Myometrial cell (primary cell): Measurements from ENCODE around the gene FASTKD2. TPM values are rescaled to one million over a fixed set of nuclear protein-coding genes. Genes with fewer than 3 reads are reported as not detected.

Experiments
- total RNA-seq: library from RNA; depleted of rRNA; stranded (reverse); fragments of >200 nt; gene quantifications from 2 replicates; pipeline ENCODE4 v1.2.3, GENCODE V29; 2015

The FASTKD2 gene
- total RNA-seq = 32.9 and 34.6 TPM in 2 replicates

GRCh38 chr2:206765242-206766056, at the start of gene FASTKD2, which contains the start of gene MDH1B:
FASTKD2 (plus strand) TSS chr2:206765606; CDS start chr2:206766694, 1,088 bp downstream.
MDH1B (minus strand) TSS chr2:206765328; CDS start chr2:206765271, 57 bp downstream.

GRCh38 chr2:206718296-206718695, 47.1 kb upstream of the FASTKD2 start, which contains the start of gene DYTN:
DYTN (minus strand) TSS chr2:206718396; CDS start chr2:206718279, 117 bp downstream.

Other genes starting within 250 kb of the FASTKD2 start
- not detected in 2 replicates for gene FAM237A, start 123.1 kb upstream of the FASTKD2 start, total RNA-seq
- not detected in 2 replicates for gene DYTN, start 47.2 kb upstream of the FASTKD2 start, total RNA-seq
- 0.29 and 0.53 TPM in 2 replicates for gene MDH1B, start 278 bp upstream of the FASTKD2 start, total RNA-seq
- not detected in 2 replicates for gene CPO, start 173.9 kb downstream of the FASTKD2 start, total RNA-seq